ENCODE measurements around the gene GLRA2. TPM values are rescaled to one million over a fixed set of nuclear protein-coding genes. Genes with fewer than 3 reads are reported as not detected.
"Not testable (repeated sequence)": the region's sequence is repeated elsewhere in the genome, so short reads cannot be mapped to it uniquely, and the experiment has no call there.

GLRA2 gene
- total RNA-seq, 1 donor from 2014 or later = not detected

DNA sequence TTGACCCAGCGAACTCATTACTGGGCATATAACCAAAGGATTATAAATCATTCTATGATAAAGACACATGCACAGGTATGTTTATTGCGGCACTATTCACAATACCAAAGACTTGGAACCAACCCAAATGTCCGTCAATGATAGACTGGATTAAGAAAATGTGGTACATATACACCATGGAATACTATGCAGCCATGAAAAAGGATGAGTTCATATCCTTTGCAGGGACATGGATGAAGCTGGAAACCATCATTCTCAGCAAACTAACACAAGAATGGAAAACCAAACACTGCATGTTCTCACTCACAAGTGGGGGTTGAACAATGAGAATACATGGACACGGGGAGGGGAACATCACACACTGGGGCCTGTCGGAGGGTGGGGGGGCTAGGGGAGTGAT, 83.1 kb downstream of the GLRA2 start:
- intact Hi-C loops (cut with micrococcal nuclease); H3K4me3 Mint-ChIP-seq; H3K36me3 Mint-ChIP-seq (ENCODE audit: low read depth); H3K4me1 Mint-ChIP-seq (ENCODE audit: low read depth); H3K27me3 Mint-ChIP-seq (ENCODE audit: insufficient read depth); DNase-seq (ENCODE audit: low spot score); H3K9me3 Mint-ChIP-seq; H3K27ac Mint-ChIP-seq: not testable (repeated sequence)

GRCh38 chrX:14616301-14616700, 87.0 kb downstream of the GLRA2 start:
- intact Hi-C loops (cut with micrococcal nuclease) = no loop called here
- H3K36me3 Mint-ChIP-seq (ENCODE audit: low read depth) = no peaks in the 10 kb centered on the region
- no peaks in the 10 kb centered on the region for H3K4me1 Mint-ChIP-seq (ENCODE audit: low read depth)
- H3K27me3 Mint-ChIP-seq (ENCODE audit: insufficient read depth) = no peaks in the 10 kb centered on the region
- H3K9me3 Mint-ChIP-seq = no peaks in the 10 kb centered on the region
- no peak for DNase-seq (ENCODE audit: low spot score)
- H3K4me3 Mint-ChIP-seq = no peak overlapping the region
- no peak overlapping the region for H3K27ac Mint-ChIP-seq

- Mint-ChIP-seq H3K9me3 (no peaks in the 10 kb centered on the region), H3K36me3 (ENCODE audit: low read depth) (no peaks in the 10 kb centered on the region), H3K27me3 (ENCODE audit: insufficient read depth) (no peaks in the 10 kb centered on the region), H3K27ac (no peak overlapping the region), H3K4me1 (ENCODE audit: low read depth) (no peaks in the 10 kb centered on the region), H3K4me3 (no peak overlapping the region)
- intact Hi-C loops (cut with micrococcal nuclease) = no loop called here
- DNase-seq (ENCODE audit: low spot score) = no peak
Measured at GRCh38 chrX:14616836-14617235, 87.5 kb downstream of the GLRA2 start.

DNA sequence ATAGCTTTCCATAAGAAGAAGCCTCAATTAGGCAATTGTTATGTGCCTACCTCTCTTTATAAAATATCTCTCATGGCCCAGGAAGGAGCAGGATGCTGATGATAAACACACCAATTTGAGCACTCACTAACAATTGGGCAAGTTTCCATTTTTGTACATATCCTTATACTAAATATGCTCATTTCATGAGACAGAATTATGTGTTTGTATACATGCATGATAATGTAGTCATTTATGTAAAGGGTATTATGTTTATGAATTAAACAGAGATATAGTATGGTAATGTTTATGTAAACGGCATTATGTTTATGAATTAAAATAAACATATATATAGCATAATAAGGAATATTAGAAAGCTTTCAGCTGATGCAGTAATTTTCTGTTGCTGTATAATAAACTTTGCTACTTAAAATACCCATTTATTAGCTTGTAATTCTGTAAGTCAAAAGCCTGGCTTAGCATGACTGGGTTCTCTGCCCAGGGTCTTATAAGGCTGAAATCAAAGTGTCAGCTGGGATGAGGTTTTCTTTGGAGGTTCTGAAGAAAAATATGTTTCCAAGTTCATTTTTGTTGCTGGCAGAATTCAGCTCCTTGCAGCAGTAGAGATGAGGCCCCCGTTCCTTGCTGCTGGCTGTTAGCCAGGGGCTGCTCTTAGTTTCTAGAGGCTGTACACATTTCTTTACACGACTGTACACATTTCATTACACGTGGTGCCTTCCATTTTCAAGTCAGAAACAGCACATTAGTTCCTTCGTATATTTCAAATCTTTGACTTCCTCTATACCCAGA, 89.0 kb downstream of the GLRA2 start:
- no peak overlapping the region for H3K27ac Mint-ChIP-seq
- no peak overlapping the region for H3K4me3 Mint-ChIP-seq
- no peaks in the 10 kb centered on the region for H3K4me1 Mint-ChIP-seq (ENCODE audit: low read depth)
- no peak for DNase-seq (ENCODE audit: low spot score)
- intact Hi-C loops (cut with micrococcal nuclease) = no loop called here
- no peaks in the 10 kb centered on the region for H3K36me3 Mint-ChIP-seq (ENCODE audit: low read depth)
- H3K9me3 Mint-ChIP-seq = no peaks in the 10 kb centered on the region
- no peaks in the 10 kb centered on the region for H3K27me3 Mint-ChIP-seq (ENCODE audit: insufficient read depth)

DNA sequence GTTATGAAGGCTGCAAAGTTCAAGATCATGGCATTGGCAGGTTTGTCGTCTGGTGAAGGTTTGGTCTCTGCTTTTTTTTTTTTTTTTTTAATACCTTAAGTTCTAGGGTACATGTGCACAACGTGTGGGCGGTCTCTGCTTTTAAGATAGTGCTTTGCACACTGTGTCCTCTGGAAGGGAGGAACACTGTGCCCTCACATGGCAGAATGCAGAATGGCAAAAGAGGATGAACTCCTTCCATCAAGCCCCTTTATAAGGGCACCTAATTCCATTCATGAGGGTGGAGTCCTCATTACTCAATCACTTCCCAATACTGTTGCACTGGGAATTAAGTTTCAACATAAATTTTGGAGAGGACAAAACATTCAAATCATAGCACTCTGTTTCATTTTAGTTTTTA, 101.4 kb downstream of the GLRA2 start:
- DNase-seq (ENCODE audit: low spot score) = no peak
- Mint-ChIP-seq H3K27ac (no peak overlapping the region), H3K4me3 (no peak overlapping the region), H3K4me1 (ENCODE audit: low read depth) (no peaks in the 10 kb centered on the region), H3K27me3 (ENCODE audit: insufficient read depth) (peaks cover 2% of the 10 kb centered on the region), H3K9me3 (no peaks in the 10 kb centered on the region), H3K36me3 (ENCODE audit: low read depth) (no peaks in the 10 kb centered on the region)
- intact Hi-C loops (cut with micrococcal nuclease) = no loop called here

- Mint-ChIP-seq H3K4me3 (no peak overlapping the region), H3K4me1 (ENCODE audit: low read depth) (no peaks in the 10 kb centered on the region), H3K9me3 (no peaks in the 10 kb centered on the region), H3K36me3 (ENCODE audit: low read depth) (no peaks in the 10 kb centered on the region), H3K27me3 (ENCODE audit: insufficient read depth) (no peaks in the 10 kb centered on the region), H3K27ac (no peak overlapping the region)
- no peak for DNase-seq (ENCODE audit: low spot score)
- intact Hi-C loops (cut with micrococcal nuclease) = no loop called here
Measured at GRCh38 chrX:14641681-14642655, 112.6 kb downstream of the GLRA2 start.

- Mint-ChIP-seq H3K27me3 (ENCODE audit: insufficient read depth) (no peaks in the 10 kb centered on the region), H3K4me1 (ENCODE audit: low read depth) (no peaks in the 10 kb centered on the region), H3K4me3 (no peak overlapping the region), H3K9me3 (no peaks in the 10 kb centered on the region), H3K36me3 (ENCODE audit: low read depth) (no peaks in the 10 kb centered on the region), H3K27ac (no peak overlapping the region)
- no peak for DNase-seq (ENCODE audit: low spot score)
- intact Hi-C loops (cut with micrococcal nuclease) = no loop called here
Measured at GRCh38 chrX:14660970-14661369, 131.6 kb downstream of the GLRA2 start.

DNA sequence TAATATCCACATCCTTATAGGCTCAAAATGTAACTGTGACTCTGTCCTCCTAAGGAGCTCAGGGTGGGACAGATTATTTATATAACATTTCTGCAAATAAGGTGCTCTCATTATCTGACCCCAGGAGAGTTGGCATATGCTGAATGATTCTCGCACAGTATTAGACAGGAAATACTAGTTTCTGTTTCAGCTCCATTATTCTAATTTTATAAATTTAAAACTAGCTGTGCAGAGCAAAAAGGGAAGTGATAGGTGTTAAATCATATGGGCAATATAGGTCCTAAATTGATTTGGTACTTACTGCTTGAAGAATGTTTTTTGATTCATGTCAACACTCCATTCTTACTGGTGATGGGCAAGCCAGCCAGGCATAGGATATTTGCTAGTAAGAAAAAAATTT, 141.5 kb downstream of the GLRA2 start:
- Mint-ChIP-seq H3K27ac (no peak overlapping the region), H3K27me3 (ENCODE audit: insufficient read depth) (no peaks in the 10 kb centered on the region), H3K36me3 (ENCODE audit: low read depth) (no peaks in the 10 kb centered on the region), H3K4me1 (ENCODE audit: low read depth) (no peaks in the 10 kb centered on the region), H3K4me3 (no peak overlapping the region), H3K9me3 (no peaks in the 10 kb centered on the region)
- intact Hi-C loops (cut with micrococcal nuclease) = no loop called here
- no peak for DNase-seq (ENCODE audit: low spot score)

DNA sequence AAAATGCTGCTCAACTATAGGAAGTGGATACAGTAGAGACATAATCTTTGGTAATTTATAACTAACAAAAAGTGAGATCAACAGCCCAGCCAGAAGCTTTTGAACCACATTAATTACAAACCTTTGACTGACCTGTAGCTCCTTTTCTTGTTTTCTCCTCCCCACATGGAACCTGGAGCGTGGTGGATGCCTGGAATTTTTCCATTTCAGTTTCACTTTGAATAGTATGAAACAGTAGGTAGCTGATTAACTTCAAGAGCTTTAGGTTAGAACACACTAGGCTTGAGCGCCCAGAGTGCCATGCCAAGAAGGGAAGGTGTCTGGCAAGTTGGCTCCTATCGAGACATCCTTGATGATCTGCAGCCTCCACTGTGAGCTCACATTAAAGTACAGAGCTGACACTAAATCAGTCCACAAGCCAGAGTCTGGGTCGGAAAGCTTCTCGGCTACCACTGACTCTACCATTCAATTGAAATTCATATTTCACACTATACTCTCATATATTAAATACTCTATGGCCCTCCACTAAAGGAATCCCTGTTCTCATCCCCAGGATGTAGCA, 143.4 kb downstream of the GLRA2 start:
- no peak overlapping the region for H3K4me3 Mint-ChIP-seq
- DNase-seq (ENCODE audit: low spot score) = no peak
- H3K9me3 Mint-ChIP-seq = no peaks in the 10 kb centered on the region
- intact Hi-C loops (cut with micrococcal nuclease) = no loop called here
- no peak overlapping the region for H3K27ac Mint-ChIP-seq
- H3K27me3 Mint-ChIP-seq (ENCODE audit: insufficient read depth) = no peaks in the 10 kb centered on the region
- H3K4me1 Mint-ChIP-seq (ENCODE audit: low read depth) = no peaks in the 10 kb centered on the region
- H3K36me3 Mint-ChIP-seq (ENCODE audit: low read depth) = no peaks in the 10 kb centered on the region

DNA sequence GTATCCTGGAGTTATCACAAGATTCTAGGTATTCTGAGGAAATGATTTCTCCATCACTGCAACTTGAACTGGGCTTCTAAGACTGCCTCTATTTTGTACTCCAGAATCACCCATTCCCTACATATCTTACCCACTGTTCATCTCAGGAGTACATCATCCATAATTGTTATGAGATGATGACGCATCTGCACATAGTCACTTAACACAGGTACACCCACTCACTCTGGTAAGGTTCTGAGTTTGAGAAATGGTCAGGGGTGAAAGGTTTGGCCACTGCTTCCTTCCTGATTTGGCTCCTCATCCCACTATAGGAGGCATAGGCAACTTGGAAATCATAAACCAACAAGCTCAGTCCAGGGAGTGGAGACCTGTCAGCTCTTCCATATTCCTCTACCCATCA, 143.9 kb downstream of the GLRA2 start:
- intact Hi-C loops (cut with micrococcal nuclease) = no loop called here
- Mint-ChIP-seq H3K4me1 (ENCODE audit: low read depth) (no peaks in the 10 kb centered on the region), H3K27me3 (ENCODE audit: insufficient read depth) (no peaks in the 10 kb centered on the region), H3K9me3 (no peaks in the 10 kb centered on the region), H3K36me3 (ENCODE audit: low read depth) (no peaks in the 10 kb centered on the region), H3K4me3 (no peak overlapping the region), H3K27ac (no peak overlapping the region)
- DNase-seq (ENCODE audit: low spot score) = no peak

- Mint-ChIP-seq H3K9me3 (no peaks in the 10 kb centered on the region), H3K27ac (no peak overlapping the region), H3K36me3 (ENCODE audit: low read depth) (no peaks in the 10 kb centered on the region), H3K4me3 (no peak overlapping the region), H3K4me1 (ENCODE audit: low read depth) (no peaks in the 10 kb centered on the region), H3K27me3 (ENCODE audit: insufficient read depth) (no peaks in the 10 kb centered on the region)
- DNase-seq (ENCODE audit: low spot score) = no peak
- intact Hi-C loops (cut with micrococcal nuclease) = no loop called here
Measured at GRCh38 chrX:14673764-14674163, 144.4 kb downstream of the GLRA2 start.

GRCh38 chrX:14675500-14675899, 146.2 kb downstream of the GLRA2 start:
- Mint-ChIP-seq H3K9me3 (no peaks in the 10 kb centered on the region), H3K4me1 (ENCODE audit: low read depth) (no peaks in the 10 kb centered on the region), H3K4me3 (no peak overlapping the region), H3K27ac (no peak overlapping the region), H3K27me3 (ENCODE audit: insufficient read depth) (no peaks in the 10 kb centered on the region), H3K36me3 (ENCODE audit: low read depth) (no peaks in the 10 kb centered on the region)
- intact Hi-C loops (cut with micrococcal nuclease) = no loop called here
- DNase-seq (ENCODE audit: low spot score) = no peak

DNA sequence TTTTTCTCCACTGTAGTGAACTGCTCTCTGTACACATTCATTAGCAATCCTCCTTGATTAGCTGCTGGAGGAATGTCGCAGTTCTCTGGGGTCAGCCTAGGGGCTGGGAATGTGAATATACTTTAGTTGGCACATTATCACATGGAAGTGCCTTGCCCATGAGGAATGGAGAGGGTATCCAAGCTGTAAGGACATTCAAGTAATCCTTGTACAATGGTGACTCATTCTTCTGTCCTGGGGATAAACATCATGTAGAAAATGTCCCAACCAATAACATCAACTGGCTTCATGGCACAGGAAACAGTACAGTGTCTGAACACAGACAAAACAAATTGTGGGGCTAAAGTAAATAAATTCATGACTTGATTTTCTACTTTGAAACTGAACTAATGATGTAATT, 147.1 kb downstream of the GLRA2 start:
- Mint-ChIP-seq H3K27ac (no peak overlapping the region), H3K4me1 (ENCODE audit: low read depth) (no peaks in the 10 kb centered on the region), H3K36me3 (ENCODE audit: low read depth) (no peaks in the 10 kb centered on the region), H3K4me3 (no peak overlapping the region), H3K9me3 (no peaks in the 10 kb centered on the region), H3K27me3 (ENCODE audit: insufficient read depth) (no peaks in the 10 kb centered on the region)
- intact Hi-C loops (cut with micrococcal nuclease) = no loop called here
- DNase-seq (ENCODE audit: low spot score) = no peak
